ENCODE measurements around the gene SLC25A22. TPM values are rescaled to one million over a fixed set of nuclear protein-coding genes. Genes with fewer than 3 reads are reported as not detected.

Gene SLC25A22
- total RNA-seq, 1 donor from 2014 or later, result 15.0 TPM

GRCh38 chr11:803467-803742 lies 5.3 kb upstream of the SLC25A22 start:
- DNase-seq, result no peak

DNA sequence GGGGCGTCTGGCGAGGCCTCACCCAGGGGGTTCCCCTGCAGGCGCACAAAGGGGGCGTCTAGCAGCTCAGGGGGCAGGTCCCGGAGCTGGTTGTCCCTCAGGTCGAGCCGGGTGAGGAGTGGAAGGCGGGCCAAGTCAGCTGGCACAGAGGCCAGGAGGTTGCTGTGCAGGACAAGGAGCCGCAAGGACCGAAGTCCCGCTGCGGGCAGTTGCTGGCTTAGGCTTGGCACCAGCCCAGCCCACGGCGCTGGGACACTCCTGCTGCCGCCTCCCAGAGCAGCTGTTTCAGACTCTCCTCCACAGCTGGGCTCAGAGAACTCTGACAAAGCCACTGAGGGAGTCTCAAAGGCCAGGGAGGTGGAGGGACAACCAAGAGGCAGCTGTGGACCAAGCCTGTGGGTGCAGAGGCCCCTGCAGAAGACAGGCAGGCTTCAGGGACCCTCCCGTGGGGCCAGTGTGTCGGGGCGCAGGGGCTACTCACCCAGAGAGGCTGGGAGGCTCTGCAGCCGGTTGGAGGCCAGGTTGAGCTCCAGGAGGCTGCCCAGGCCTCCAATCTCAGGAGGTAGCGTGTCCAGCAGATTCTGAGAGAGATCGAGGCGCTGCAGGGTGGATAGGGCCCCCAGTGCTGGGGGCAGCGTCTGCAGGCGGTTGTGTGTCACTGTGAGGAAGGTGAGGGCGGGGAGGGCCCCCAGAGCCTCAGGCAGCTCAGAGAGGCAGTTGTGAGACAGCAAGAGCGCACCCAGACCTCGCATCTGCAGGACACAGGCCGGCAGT lies 4.8 kb upstream of the SLC25A22 start:
- no peak for DNase-seq

- DNase-seq, result no peak
Observed at GRCh38 chr11:802018-802617, 4.0 kb upstream of the SLC25A22 start.

- DNase-seq, result no peak
Observed at GRCh38 chr11:801097-801780, 3.2 kb upstream of the SLC25A22 start.

GRCh38 chr11:800473-800872 lies 2.4 kb upstream of the SLC25A22 start:
- DNase-seq, result no peak

- no peak for DNase-seq
Observed at GRCh38 chr11:799641-800316, 1.7 kb upstream of the SLC25A22 start.

DNA sequence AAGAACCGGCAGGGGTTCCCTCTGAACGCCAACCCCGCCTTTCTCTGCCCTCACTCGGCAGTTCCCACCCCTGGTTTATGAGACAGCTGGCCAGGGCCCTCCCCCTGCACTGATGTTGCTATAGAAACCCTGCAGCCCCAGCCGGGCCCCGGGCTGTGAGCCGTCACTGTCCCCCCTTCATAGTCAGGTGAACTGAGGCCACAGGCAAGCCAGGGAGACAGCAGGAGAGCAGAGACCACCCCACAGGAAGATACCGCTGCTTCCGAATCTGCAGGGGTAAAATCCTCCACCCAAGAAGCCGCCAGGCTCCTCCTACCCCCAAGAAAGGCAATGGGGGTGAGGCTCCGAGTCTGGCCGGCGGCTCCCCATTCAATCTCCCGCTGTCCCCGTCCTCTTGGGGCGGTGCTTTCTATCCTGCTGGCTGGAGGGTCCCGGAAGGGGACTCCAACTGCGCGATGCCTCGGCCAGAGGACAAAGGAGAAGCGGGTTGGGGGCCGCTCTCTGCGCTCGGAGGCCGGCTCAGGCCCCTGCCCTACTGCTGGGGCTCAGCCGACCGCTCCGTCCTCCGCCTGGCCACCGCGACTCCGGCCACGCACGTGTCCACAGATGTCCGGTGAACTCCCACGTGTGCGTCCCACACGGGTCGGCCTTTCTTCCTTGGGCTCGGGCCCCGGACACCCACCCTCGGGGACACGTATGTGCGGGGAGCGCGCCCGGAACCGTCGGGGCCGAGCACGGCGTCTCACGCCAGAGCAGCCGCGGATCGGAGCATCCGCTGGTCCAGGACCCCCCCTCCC lies 587 bp downstream of the SLC25A22 start:
- peak; percentile 73 for DNase-seq

DNA sequence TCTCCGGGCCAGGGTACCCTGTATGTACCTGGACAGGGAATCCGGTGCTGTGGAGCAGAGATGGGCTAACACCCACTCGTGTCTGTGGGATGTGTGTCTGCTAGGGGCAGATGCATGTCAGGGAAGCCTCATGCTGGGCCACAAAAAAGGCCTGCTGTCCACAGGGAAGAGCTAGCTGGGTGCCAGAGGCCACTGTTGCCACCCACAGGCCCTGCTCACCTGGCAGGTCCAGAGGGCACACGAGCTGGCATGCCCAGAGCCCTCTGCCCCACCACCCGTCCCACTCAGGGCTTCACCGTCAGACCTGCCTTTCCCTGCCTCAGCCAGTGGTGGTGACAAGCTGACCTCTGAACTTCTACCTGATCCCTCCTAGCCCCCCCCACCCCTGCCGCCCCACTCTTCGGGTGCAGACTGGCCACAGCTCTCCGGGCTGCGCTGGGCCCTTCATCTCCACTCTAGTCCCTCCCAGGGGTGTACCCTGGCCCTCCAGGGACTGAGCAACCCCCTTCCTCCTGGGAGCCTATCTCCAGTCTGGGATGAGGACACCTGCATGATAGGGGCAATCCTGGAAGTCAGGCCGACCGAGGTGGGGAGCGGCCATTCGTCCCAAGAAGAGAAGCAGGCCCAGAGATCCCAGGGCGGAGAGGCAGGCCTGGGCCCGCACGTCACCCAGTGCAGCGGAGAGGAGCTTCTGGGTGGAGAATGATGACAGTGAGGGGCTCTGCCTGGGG lies 1.4 kb downstream of the SLC25A22 start:
- no peak for DNase-seq

DNA sequence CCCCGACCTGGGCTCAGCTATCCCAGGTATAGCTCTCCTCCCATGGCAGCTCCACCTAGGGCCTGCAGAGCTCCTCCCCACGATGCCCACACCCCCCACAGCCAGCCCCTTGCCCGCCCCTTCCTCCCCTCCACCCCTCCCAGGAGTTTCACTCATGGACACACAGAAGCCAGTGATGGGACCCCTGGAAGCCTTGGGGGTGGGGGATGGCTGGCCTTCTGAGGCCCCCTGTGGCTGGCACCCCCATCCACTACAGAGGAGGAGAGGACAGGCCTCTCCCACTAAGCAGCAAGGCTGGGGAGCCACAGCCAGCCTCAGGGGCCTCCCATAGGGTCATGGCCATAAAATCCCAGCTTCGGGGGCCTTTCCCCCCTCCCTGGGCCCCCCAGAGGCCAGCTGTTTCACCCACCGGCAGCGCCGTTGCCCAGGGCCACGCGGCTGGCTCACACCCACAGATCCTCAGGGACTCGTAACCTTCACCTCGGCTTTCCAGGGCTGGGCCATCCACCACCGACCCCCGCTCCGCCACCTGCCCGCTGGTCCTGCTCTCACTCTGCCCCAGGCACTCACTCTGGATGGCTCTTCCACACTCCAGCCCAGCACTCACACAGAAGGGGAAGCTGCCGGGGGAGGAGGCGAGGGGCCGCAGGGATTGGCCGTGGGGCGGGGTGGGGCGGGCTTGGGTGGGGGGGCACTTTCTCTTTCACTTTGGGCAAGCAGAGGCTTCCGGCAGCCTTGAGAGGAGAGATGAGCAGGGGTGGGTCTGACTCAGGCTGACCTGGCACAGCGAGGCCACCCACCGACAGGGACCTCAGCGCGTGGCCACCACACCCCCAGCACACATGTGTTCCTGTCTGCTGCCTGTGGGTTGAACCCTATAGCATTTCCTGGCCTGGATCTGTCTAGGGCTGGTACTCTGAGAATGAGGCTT lies 2.2 kb downstream of the SLC25A22 start:
- DNase-seq, result peak; percentile 50

DNA sequence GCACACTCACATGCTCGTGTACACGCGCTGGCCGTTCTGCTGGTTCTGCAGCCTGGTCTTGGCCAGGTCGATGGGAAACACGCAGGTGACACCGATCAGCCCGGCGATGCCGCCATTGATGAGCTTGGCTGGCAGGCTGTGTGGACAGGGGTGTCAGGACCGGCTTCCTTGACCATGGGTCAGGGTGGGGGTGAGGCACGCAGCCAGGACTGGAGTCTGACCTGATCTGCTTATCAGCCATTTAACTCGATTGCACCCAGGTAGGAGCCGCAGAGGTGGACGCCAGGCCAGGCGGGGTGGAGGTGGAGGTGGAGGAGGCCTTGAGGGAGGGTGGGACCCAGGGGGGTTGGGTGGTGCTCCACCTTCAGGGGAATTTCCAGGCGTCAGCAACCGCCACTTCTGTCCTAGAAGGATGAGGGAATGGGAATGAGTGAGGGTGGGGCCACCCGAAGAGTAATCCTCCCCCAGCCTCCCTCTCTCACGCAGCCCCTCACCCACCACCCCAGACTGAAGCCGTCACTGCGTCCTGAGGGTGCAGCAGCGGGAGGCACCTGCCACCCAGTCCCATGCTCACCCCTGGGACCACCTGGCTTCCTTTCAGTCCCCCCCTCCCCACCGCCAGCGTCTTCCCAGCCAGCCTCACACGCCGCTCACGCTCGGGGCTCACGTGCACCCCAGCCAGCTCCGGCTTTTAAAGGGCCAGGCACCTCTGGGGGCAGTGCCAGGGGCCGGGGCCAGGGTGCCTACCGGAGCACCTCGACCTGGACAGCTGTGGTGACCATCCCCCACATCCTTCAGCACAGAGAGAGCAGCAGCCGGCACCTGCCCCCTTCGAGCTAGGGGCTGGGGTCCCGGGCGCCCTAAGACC lies 3.1 kb downstream of the SLC25A22 start:
- no peak for DNase-seq

DNA sequence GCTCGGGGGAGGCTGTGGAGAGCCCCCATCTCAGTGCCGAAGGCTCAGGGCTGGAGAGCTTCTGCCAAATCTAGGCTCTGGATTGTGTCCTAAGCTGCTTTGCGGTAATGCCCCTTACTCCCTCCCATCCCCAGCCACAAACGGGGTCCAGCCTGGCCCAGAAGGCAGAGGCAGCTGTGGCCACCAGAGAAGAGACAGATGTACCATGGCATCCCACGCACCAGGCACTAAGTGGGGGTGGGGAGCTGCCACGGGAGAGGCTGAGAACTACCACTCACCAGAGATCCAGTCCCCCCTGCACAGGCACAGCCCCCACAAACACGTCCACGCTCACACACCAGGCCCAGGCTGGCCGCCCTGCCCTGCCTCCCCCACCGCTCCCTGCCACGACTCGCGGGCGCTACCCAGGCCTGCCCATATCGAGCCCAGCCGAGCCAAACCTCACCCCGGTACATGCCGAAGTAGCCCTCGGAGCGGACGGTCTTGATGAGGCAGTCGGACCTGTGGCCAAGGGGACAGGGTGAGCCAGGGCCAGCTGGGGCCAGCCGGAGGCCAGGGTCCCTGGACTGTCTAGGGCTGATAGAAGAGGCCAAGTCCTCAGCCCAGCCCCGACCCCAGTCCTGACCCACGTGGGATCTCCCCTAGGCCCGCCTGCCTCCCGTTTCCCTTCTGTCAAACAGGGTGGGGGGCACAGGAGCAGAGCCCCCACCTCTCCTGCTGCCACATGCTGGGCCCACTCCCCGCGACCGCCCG lies 3.9 kb downstream of the SLC25A22 start:
- DNase-seq, result no peak

GRCh38 chr11:793556-793955 lies 4.5 kb downstream of the SLC25A22 start:
- DNase-seq, result no peak

DNA sequence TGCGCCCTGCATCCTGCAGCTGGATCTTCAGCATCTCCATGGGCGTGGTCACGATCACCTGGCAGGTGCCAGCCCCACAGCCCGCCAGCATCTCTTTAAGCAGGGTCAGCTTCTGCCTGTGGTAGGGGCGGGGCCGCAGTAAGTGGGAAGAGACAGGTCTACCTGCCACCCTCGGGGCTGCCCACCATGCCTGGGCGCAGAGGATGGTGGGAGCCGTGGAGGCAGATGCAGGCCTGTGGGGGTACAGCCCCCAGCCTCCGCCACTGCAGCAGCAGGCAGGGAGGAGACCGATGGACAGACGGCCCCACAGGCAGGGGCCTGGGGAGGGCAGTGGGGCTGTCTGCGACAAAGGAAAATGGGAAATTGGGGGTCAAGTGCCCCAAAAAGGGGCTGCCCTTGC lies 5.2 kb downstream of the SLC25A22 start:
- DNase-seq, result no peak

GRCh38 chr11:792535-792821 lies 5.6 kb downstream of the SLC25A22 start:
- DNase-seq, result no peak

- DNase-seq, result no peak
Observed at GRCh38 chr11:791658-792534, 6.2 kb downstream of the SLC25A22 start.

- DNase-seq, result no peak
Observed at GRCh38 chr11:790721-791564, 7.1 kb downstream of the SLC25A22 start.

- peak; percentile 70 for DNase-seq
Observed at GRCh38 chr11:789943-790342, 8.1 kb downstream of the SLC25A22 start, which contains the start of gene CEND1. Gene CEND1, minus strand, starts transcription at chr11:790090. Its CDS starts 1,514 bp downstream, at chr11:788576.

Data from occipital lobe (tissue), 2 donors.